ENCODE results near the gene BCL6.

GRCh38 chr3:187781001-187781400, 35.7 kb upstream of the BCL6 start:
- TF ChIP-seq CTCF (IDR thresholded peaks at IDR 0.05) (no peak), USF2 (CRISPR knock-in tag; IDR thresholded peaks at IDR 0.05) (no peak), MAX (CRISPR knock-in tag; IDR thresholded peaks at IDR 0.05) (no peak), ZBTB43 (CRISPR knock-in tag; IDR thresholded peaks at IDR 0.05) (no peak), NR1H2 (CRISPR knock-in tag; IDR thresholded peaks at IDR 0.05) (no peak), FOXJ3 (CRISPR knock-in tag; IDR thresholded peaks at IDR 0.05; ENCODE audit: borderline replicate concordance) (no peak), ZNF416 (CRISPR knock-in tag; IDR thresholded peaks at IDR 0.05) (no peak), GABPB1 (CRISPR knock-in tag; IDR thresholded peaks at IDR 0.05) (no peak), ATF3 (CRISPR knock-in tag; conservative IDR thresholded peaks at IDR 0.05) (no peak), ZNF396 (CRISPR knock-in tag; IDR thresholded peaks at IDR 0.05; ENCODE audit: borderline replicate concordance) (no peak), TCF7 (CRISPR knock-in tag; IDR thresholded peaks at IDR 0.05; ENCODE audit: low read depth) (no peak), ETV6 (CRISPR knock-in tag; IDR thresholded peaks at IDR 0.05) (no peak), SMAD3 (CRISPR knock-in tag; IDR thresholded peaks at IDR 0.05; ENCODE audit: borderline replicate concordance) (no peak), E2F5 (CRISPR knock-in tag; IDR thresholded peaks at IDR 0.05) (no peak)

Measured in WTC11 (cell line).